ENCODE measurements around the gene ACOT13.
A peak's percentile ranks its signal among the peaks of the same experiment; 100 is the strongest.
"Not testable (repeated sequence)": the region's sequence is repeated elsewhere in the genome, so short reads cannot be mapped to it uniquely, and the experiment has no call there.

Gene ACOT13

DNA sequence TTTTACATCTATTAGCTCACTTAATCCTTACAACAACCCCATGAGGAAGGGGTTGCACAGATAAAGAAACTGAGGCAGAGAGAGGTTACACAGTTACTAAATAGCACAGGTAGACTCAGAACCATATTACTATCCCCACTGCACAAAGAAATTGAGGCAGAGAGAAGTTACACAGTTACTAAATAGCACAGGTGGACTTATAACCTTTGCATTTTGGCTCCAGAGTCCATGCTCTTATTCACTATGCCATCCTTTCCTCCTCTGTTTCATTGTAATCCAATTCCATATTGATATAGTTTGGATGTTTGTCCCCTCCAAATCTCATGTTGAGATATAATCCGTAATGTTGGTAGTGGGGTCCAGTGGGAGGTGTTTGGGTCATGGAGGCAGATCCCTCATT lies 3.7 kb upstream of the ACOT13 start:
- DNase-seq = no peak

DNA sequence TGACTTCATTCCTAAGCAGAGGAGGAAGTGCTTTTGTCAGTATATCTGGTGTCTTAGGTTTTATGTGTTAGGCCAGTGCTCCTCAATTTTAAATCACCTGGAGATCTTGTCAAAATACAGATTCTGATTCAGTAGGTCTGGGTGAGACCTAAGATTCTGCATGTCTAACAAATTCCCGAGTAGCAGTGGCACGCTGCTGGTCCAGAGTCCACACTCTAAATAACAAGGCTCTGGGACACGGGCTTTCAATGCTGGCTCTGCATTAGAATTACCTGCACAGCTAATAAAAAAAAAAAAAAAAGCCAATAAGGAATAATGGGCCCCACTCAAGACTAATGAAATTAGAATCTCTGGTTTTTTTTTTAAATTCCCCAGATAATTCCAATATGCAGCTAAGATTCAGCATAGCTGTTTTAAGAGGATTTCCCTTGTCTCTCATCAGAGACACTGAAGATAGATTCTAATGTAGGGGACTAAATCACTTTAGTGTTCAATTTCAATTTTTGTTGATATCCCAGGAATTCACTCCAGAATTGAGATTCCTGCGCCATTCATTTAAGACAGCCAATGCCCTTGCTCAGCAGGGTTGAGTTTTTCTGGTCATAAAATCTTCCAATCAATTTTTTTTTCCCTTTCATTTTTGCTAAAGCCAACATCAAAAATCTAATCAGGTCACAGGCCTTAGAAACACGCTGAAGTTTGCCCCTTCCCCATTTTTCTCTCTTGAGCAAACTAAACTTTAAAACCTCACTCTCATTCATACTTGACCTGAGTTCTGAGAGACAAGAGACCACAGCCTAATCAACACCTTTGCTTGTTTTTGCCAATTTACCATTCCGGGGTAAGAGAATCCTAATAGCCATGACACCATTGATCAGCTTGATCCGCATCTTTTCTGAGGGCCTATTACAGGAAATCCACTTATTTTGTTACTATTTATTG lies 2.6 kb upstream of the ACOT13 start:
- DNase-seq = no peak

DNA sequence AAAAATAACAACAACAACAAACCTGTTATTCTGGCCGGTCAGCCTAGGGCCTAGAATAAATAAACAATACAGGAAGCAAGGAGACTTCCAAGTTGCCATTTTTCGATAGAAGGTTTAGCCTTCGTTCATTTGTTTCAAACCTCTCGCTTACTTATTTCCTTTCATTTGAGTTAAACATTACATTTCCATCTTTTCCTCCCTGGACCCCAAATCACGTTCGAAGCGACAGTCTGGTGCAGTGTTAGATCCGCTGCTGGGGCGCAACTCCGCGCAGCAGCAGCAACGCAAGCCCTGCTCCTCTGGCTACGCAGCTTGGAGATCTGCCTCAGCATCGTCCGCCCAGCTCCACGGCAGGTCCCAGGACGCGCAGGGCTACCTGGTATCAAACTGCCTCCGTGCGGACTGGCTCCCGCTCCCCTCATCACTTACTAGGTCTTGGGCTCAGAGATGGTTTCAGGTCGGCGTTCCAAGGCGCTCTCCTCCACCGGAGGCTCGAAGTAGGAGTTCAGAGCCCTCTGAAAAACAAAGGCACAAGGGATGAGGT lies 708 bp upstream of the ACOT13 start:
- peak; percentile 33 to 44 for DNase-seq

DNA sequence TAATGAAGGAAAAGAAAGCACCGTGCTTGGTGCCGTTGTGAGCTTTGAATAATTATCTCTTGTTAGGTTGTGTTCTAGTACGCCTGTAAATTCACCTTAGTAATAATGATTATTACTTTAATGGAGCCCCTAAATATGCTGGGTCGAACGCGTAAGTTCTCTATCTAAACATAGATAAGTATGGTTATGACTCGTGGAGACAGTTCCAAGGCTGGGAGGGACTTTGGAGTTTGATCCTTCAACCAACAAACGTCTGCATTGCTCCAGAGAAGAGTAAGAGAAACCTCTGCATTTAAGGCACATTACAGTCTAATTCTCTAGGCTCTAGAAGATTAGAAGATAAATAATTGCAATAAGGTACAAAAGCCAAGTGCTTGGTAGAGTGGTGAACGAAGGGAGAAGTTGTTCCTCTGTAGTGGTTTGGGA lies 514 bp downstream of the ACOT13 start:
- DNase-seq = peak in 1 of 2 donors; percentile 4

DNA sequence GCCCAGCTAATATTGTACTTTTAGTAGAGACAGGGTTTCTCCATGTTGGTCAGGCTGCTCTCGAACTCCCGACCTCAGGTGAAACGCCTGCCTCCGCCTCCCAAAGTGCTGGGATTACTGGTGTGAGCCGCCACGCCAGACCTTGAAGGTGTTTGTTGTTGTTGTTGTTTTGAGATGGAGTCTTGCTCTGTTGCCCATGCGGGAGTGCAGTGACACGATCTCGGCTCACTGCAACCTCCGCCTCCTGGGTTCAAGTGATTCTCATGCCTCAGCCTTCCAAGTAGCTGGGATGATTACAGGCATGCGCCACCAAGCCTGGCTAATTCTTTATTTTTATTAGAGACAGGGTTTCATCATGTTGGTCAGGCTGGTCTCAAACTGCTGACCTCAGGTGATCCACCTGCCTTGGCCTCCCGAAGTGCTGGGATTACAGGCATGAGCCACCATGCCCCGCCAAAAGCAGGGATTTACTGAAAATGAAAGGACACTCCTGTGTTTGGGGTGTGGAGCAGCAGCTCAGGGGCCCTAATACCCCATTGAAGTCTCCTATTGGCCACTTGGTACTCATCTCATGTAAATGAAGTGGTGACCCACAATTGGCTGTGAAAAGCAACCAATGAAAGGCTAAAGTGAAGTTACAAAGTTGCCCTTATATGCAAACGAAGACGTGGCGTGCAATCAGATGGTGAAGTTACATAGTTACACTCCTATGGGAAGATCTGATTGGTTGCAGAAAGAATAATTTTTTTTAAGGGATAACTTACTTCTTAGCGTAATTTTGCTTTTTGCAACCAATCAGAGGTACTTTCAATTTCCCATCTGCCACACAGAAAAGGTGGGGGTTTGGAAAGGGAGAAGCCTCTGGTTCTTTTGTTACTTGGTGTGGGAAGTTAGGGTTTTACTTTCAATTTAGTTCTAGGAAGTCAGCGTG lies 1.5 kb downstream of the ACOT13 start:
- not testable (repeated sequence) for DNase-seq

DNA sequence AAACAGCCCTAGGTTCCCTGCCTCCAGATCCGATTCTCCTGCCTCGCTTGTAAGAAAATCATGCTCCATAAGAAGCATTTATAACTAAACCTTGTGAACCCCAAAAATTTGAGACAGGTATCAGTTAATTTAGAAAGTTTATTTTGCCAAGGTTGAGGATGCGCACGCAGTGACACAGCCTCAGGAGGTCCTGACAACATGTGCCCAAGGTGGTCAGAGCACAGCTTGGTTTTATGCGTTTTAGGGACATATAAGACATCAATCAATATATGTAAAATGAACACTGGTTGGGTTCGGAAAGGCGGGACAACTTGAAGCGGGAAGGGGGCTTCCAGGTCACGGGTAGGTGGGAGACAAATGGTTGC lies 2.1 kb downstream of the ACOT13 start:
- DNase-seq = no peak

DNA sequence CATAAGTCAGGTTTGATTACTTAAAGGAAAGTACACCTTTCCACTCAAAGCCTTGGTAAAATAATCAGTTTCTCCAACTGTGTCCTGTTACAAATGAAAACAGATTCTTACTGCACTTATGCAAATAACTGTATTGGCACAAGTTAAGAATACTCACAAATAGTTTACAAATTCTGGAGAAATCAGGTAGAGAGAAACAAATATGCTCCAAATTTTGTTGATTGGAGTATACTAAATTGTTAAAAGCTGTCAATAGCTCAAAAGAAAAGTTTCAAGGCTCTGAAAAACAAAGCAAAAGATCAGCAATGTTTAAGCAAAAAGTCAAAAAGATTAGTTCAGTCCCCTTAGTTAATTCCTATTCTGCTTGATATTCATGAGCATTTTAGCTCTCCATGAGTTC lies 3.6 kb downstream of the ACOT13 start:
- not testable (repeated sequence) for DNase-seq

DNA sequence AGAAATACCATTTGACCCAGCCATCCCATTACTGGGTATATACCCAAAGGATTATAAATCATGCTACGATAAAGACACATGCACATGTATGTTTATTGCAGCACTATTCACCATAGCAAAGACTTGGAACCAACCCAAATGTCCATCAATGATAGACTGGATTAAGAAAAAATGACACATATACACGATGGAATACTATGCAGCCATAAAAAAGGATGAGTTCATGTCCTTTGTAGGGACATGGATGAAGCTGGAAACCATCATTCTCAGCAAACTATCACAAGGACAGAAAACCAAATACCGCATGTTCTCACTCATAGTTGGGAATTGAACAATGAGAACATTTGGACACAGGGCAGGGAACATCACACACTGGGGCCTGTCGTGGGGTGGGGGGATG lies 4.2 kb downstream of the ACOT13 start:
- DNase-seq = not testable (repeated sequence)

DNA sequence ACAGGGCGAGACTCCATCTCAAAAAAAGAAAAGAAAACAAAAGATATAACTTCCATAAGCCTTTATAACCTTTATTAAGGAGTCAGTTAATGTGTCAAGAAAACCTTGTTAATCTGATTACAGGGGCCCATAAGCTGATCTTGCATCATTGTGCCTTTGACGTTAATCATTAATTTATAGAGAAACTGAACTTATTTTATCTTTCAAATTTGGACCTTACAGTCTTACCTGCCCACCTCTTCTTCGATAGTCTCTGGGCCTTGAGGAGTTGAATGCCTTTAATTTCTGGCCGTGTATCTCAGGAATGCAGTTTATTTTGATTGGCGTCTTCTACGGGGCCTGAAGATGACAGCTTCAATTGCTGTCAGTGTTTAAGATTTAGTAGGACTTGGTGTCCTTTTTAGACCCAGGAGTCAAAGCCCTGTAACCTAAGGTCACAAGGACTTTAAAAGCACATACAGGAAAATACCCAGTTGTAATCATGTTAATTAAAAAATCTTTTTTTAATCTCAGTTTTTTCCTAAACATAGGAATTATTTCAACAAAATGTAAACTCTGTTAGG lies 5.8 kb downstream of the ACOT13 start:
- no peak for DNase-seq

DNA sequence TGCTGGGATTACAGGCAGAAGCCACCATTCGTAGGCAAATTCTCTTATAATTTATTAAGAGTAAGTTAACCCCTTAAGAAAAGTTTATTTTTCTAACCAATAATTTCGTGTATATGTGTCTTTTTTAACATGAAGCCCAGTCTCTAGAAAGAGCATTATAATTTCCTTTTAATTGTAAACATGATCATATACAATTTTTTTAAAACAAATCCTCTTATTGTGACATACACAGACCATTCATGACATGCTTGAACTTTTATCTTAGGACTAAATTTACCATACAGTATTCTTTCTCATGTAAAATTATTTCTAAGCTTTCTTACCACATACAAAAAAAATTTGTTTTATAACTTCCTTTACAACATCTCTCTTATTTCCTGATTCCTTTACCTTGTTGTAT lies 6.7 kb downstream of the ACOT13 start:
- no peak for DNase-seq

DNA sequence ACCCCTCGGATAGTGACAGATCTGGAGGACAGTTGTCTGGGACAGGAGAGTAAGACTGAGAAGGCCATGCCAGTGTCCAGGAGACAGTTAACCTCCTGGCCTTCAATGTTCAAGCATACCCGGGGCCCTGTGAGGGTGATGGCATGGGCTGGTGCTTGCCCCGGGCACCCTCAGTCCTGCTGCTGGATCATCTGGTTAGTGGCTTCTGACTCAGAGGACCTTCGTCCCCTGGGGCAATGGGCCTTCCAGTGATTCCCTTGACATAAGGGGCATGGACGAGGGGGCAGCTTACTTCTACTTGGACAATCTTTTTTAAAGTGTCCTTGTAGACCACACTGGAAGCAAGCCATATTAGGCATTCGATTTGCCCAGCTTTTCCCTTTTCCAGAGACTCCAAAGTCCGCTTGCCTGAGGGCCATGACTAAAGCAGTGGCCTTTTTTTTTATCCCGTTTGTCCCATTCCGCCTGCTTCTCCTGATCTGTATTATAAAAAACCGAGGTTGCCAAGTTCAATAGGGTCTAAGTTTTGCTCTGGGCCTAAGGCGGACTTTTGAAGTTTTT lies 12.0 kb downstream of the ACOT13 start:
- not testable (repeated sequence) for DNase-seq

DNA sequence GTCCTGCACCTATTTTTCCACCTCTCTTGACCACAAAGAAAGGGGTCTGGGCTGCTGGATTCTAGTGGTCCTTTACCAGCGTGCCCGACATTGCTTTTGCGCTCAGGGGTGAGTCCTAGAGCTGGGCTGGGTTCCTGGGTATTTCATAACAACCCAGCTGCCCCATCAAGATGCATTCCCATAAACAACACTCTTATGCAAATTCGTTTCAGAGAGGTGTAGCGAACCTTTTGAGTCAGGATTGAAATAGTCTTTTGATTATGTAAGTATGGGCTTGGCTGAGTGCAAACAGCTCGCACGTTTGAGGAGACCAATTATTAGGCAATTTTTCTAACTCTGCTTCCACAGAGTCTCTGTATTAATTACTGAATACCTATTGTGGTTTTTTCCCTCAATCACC lies 13.7 kb downstream of the ACOT13 start:
- no peak for DNase-seq

DNA sequence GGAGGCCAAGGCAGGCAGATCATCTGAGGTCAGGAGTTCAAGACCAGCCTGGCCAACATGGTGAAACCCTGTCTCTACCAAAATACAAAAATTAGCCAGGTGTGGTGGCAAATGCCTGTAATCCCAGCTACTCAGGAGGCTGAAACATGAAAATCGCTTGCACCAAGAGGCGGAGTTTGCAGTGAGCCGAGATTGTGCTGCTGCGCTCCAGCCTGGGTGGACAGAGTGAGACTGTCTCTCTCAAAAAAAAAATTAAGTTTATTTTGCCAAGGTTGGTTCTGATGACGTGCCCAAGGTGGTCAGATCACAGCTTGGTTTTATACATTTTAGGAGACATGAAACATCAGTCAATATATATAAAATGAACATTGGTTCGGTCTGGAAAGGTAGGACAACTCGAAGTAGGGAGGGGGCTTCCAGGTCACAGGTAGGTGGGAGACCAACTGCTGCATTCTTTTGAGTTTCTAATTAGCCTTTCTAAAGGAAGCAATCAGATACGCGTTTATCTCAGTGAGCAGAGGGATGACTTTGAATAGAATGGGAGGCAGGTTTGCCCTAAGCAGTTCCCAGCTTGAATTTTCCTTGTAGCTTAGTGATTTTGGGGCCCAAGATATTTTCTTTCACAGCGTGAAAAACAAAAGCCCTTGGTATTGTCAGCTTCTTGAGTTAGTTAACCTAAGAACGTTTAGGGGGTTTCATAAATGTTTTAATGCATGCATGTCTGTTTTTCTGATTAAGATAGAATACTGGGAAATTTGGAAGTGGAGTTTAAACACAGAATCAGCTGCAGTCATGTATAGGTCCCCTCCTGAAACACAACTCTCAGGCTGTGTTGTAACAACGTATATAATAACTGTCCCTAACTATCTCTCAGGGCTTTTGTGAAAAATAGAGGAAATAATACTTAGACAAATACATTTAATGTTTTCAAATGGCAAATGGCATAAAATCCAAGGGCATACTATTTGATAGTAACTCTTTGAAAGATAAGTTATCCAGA lies 16.7 kb downstream of the ACOT13 start:
- DNase-seq = no peak

DNA sequence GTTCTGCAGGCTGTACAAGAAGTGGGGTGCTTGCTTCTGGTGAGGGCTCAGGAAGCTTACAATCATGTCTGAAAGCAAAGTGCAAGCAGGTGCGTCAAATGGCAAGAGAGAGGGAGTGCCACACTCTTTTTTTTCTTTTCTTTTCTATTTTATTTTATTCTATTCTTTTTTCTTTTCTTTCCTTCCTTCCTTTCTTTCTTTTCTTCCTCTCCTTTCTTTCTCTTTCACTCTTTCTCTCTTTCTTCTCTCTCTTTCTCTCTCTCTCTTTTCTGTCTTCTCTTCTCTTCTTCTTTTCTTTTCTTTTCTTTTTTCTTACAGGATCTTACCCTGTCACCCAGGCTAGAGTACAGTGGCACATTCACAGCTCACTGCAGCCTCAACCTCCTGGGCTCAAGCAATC lies 19.5 kb downstream of the ACOT13 start:
- DNase-seq = no peak

DNA sequence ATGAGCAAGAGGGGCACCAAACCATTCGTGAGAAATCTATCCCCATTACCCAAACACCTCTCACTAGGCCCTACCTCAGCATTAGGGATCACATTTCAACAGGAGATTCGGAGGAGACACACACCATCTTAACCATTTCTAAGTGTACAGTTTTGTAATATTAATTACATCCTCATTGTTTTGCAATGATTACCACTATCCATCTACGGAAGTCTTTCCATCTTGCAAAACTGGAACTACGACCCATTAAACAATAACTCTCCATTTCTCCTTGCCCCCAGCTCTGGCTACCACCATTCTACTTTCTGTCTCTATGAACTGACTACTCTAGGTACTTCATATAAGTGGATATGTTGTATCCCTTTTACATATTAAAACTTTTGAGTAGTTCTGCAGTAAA lies 20.1 kb downstream of the ACOT13 start:
- no peak for DNase-seq

DNA sequence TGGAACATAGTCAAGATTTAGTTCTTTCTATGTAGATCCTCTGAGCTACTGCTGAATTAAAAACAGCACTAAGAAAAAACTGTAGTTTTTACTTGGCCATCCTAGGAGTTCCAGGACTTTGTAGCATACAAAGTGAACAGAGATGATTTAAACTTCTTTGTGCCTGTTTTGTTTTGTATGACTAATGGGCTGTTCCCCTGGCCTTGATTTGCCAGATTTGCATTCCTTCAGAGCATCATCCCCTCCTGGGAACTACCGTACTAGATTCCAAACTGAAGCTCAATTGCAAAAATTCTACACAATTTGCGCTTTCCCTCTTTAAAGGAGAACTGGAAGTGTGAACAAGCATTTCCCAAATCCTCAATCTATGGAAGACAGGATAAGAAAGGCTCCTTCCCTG lies 23.1 kb downstream of the ACOT13 start:
- no peak for DNase-seq

DNA sequence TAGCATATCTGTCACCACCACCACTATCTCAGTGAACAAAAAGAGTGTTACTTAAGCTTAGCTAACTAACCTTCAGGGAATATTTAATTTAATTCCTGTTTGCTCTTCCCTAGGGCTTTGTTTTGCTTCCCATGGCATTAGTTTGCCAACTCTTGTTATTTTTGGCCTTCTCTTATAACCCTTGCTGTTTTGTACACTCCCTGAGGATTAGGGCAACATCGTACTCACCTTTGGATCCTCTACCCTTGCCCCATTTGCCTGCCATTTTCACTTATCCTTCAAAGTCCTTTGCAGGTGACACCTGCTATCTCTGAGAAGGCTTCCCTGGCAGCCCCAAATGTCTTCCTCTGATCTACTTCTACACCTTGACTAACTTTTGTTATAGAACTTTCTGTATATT lies 23.7 kb downstream of the ACOT13 start:
- no peak for DNase-seq

DNA sequence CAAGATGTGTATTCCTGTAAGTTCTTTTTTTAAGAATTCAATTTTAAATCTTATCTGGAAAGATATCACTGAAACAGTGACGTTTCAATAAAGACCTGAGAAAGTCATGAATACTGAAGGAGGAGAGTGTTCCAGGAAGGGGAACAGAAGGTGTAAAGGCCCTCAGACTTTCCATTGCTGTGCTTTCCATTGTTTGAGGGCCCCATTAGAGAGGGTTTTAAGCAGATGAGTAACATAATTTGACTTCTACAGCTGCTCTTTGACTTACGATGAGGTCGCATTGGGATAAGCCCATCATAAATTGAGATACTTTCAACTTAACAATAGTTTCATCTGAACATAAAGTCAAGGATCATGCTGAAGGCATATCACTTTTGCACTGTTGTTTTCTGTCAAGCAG lies 24.7 kb downstream of the ACOT13 start:
- DNase-seq = no peak

DNA sequence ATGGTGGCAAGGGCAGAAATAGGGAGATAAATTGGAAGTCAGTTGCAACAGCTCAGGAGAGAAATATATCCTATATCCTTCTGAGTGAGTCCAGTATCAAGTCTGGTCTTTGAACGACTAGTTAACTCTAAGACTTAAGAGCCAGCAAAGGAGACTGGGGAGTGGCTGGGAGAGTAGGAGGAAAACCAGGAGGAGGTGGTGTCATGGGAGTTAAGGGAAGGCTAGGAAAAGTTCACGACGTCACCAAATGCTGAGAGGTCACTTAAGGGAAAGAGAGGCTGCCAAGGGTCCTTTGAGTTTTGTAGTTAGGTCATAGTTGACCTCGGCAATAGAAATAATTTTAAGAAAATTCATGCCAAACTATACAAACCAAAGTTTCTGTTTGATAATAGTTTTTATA lies 25.1 kb downstream of the ACOT13 start:
- no peak for DNase-seq

DNA sequence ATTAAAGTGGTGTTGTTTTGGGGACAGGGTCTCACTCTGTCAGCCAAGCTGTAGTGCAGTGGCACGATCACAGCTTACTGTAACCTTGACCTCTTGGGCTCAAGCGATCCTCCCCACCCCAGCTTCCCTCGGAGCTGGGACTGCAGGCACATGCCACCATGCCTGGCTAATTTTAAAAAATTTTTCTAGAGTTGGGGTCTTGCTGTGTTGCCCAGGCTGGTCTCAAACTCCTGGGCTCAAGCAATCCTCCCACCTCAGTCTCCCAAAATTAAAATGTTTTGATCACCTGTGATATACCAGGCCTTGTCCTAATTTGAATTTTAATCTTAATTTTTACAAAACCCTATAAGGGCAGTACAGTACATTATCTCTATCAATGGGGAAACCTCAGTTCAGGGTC lies 25.5 kb downstream of the ACOT13 start:
- DNase-seq = no peak

DNA sequence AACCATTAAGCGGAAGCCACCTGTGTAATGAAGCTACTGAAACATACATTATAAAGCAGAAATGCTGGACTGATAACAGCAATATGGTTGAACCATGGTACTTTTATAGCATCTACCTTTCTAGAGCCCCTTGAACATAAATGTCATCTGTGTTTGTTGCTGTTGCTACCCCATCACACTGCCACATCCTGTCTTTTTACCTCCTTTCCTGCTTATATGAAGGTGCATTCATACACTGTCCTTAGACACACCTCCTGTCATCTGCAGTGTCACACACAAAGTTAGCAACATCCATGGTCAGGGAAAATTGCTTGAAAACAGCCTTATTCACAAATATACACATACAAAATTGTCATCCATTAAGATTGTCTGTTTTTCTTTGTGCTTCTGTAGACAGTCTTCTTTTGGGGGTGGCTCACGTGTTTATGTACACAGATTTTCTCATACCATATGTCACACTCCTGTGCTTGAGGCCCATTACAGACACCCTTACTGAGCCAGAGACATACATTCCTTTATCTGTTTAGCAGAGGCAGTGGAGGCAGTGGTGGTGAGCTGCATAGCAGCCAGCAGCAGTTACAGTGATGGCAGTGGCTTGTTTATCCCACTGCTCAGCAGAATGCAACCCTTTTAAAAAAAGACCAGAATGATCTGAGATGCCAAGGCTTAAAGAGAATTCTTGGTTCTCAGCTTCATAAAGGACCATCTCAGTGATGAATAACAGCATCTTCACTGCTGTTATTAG lies 26.1 kb downstream of the ACOT13 start:
- DNase-seq = no peak

Measured in activated CD4-positive, alpha-beta T cell treated with anti-CD3 and anti-CD28 coated beads for 4 hours (primary cell).